Uterus (tissue), 4 donors: ENCODE data around the gene THAP10. TPM values are rescaled to one million over a fixed set of nuclear protein-coding genes. Genes with fewer than 3 reads are reported as not detected.

Source experiments
- DNase-seq, 2 donors: peaks; one replicate each; pipeline ENCODE4 v3.0.0-alpha.2; 2019 to 2020
- H3K27ac ChIP-seq, 2 donors: fragments of 200-600 bp; sonication (generic); 1 replicate in 1 of 2; 2 replicates in 1 of 2; pipeline ENCODE4 v1.5.1; 2016 to 2018
- H3K27me3 ChIP-seq, 2 donors: fragments of 200-600 bp; sonication (generic); one replicate each; pipeline ENCODE4 v1.5.1; 2018 to 2019; ENCODE audit warnings: control low read depth in 1 of 2
- H3K36me3 ChIP-seq, 2 donors: fragments of 200-600 bp; sonication (generic); one replicate each; pipeline ENCODE4 v1.5.1; 2019; ENCODE audit warnings: control low read depth in 1 of 2
- H3K4me1 ChIP-seq, 2 donors: fragments of 200-600 bp; sonication (generic); one replicate each; pipeline ENCODE4 v1.5.1; 2018 to 2019; ENCODE audit warnings: control low read depth in 1 of 2
- H3K4me3 ChIP-seq, 2 donors: fragments of 200-600 bp; sonication (generic); 1 replicate in 1 of 2; 2 replicates in 1 of 2; pipeline ENCODE4 v1.5.1; 2018 to 2019; ENCODE audit warnings: mild to moderate bottlenecking in 1 of 2
- H3K9me3 ChIP-seq, 2 donors: fragments of 200-600 bp; sonication (generic); one replicate each; pipeline ENCODE4 v1.5.1; 2019; ENCODE audit warnings: control low read depth in 1 of 2
- CTCF ChIP-seq, 4 experiments: fragments of 200-600 bp in 2 of 4; fragments of 450-650 bp in 2 of 4; sonication (generic) in 2 of 4; IDR thresholded peaks; one replicate each; pipeline ENCODE4 v1.5.1; 2016 to 2019; ENCODE audit warnings: antibody characterized with exemption in 4 of 4, mild to moderate bottlenecking in 2 of 4, moderate library complexity in 1 of 4
- POLR2A ChIP-seq, 2 donors: fragments of 450-650 bp; IDR thresholded peaks; one replicate each; pipeline ENCODE4 v1.6.1; 2016; ENCODE audit warnings: antibody characterized with exemption in 2 of 2, mild to moderate bottlenecking in 1 of 2, moderate library complexity in 1 of 2
- intact Hi-C: fragments of 100-400 bp; cut with DNase I; formaldehyde crosslinking; loops from one replicate; pipeline ENCODE4 v1.15.1; 2023; ENCODE audit warnings: low total_unique reads
- total RNA-seq, 4 donors: library from RNA; depleted of rRNA in 3 of 4; stranded (reverse); fragments of >200 nt in 3 of 4; gene quantifications; one replicate each; pipeline versions ENCODE4 v1.1.0 to v1.2.4, GENCODE V29; 2014 to 2023
- donor health status: DM: yes; HTN: yes; CAD: no.

Gene THAP10
- 1 to 10 TPM; 1.8 to 4.1 (median 2.0) TPM for total RNA-seq

DNA sequence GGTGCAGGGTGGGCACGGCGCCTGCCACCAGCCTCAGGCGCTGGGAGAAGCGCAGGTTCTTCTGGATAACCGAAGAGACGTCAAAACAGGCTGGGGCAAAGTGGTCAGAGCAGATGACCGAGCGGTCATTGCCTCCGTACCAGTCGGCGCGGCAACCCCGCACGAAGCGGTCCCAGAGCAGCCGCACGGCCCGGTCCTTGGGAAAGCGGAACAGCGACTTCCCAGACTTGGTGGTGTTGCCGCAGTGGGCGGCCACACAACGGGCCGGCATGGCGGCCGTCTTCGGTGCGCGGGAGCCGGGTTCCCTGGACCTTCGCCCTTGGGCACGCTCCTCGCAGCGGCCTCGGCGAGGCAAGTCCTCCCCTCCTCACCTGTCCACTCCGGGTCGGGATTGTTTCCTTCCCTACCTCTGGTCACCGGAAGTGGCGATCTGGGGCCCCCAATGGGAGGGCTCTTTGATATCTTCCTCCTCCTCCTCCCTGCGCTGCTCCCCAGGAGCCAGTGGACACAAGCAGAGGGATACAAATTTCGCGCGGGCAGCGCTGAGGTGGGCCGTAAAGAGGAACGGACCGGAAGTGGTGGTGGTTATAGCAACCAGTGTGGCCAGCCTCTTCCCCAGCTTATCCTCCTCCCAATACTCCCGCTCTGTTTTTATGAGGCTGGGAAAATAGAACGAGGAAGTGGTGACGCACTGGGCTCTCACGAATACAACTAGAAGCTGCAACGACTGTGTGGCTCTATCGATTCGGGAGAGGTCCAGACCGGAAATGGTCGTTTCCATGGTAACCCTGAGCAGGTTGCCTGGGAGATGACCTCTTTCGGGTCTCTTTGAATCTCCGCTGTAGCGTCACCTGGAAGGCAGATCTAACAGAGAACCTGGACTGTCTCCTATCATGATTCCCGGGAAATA is at the start of gene THAP10, which contains the start of gene LRRC49:
Gene THAP10, minus strand, starts transcription at position 432 of the 910 bp plus-strand sequence. Its CDS starts 161 bp downstream, at position 271.
Gene LRRC49, plus strand, starts transcription at position 825 of the 910 bp plus-strand sequence. Its CDS starts 69 bp downstream, at position 894.
- TF ChIP-seq POLR2A (IDR thresholded peaks at IDR 0.05): peak; percentile 26 to 46
- no peak for TF ChIP-seq CTCF (IDR thresholded peaks at IDR 0.05)
- H3K36me3 ChIP-seq: no peaks in the 10 kb centered on the region
- DNase-seq: peak; percentile 89 to 90
- intact Hi-C loops: no loop called here
- H3K9me3 ChIP-seq: no peaks in the 10 kb centered on the region
- peak within 1 kb of the TSS; percentile 52 to 93 for H3K4me3 ChIP-seq
- no peaks in the 10 kb centered on the region for H3K27me3 ChIP-seq
- H3K27ac ChIP-seq: peak within 1 kb of the TSS; percentile 80 to 87
- H3K4me1 ChIP-seq: no peaks in the 10 kb centered on the region

GRCh38 chr15:70936326-70936725 is 44.1 kb upstream of the THAP10 start:
- no peaks in the 10 kb centered on the region for H3K4me1 ChIP-seq
- H3K4me3 ChIP-seq: no peak overlapping the region
- no peaks in the 10 kb centered on the region for H3K36me3 ChIP-seq
- H3K9me3 ChIP-seq: no peaks in the 10 kb centered on the region
- intact Hi-C loops: no loop called here
- H3K27me3 ChIP-seq: no peaks in the 10 kb centered on the region
- H3K27ac ChIP-seq: no peak overlapping the region
- TF ChIP-seq CTCF (IDR thresholded peaks at IDR 0.05): no peak
- no peak for TF ChIP-seq POLR2A (IDR thresholded peaks at IDR 0.05)
- no peak for DNase-seq

DNA sequence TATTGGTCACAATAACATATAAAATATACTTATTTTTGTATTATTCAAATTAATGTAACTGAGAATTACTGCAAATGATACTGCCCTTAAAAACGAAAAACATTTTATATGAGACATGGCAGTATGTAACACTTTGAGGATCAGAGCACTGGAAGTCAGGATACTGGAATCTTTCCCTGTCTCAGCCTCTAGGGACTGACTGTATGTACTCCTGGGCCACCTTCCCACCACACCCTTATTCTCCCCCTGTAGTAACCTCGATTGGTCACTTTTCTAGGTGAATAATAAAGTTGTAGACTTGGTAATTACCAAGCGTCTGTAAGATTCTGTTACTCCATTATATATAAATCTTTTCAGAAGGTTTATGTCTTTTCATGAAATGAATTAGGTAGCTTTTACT is 43.4 kb upstream of the THAP10 start:
- H3K27me3 ChIP-seq: no peaks in the 10 kb centered on the region
- no peaks in the 10 kb centered on the region for H3K9me3 ChIP-seq
- H3K27ac ChIP-seq: no peak overlapping the region
- no peak for DNase-seq
- TF ChIP-seq POLR2A (IDR thresholded peaks at IDR 0.05) (no peak), CTCF (IDR thresholded peaks at IDR 0.05) (no peak)
- intact Hi-C loops: no loop called here
- H3K4me3 ChIP-seq: no peak overlapping the region
- H3K36me3 ChIP-seq: no peaks in the 10 kb centered on the region
- H3K4me1 ChIP-seq: no peaks in the 10 kb centered on the region

- Histone ChIP-seq H3K4me3 (no peak overlapping the region), H3K27ac (no peak overlapping the region), H3K36me3 (no peaks in the 10 kb centered on the region), H3K27me3 (no peaks in the 10 kb centered on the region), H3K4me1 (no peaks in the 10 kb centered on the region), H3K9me3 (no peaks in the 10 kb centered on the region)
- no peak for DNase-seq
- TF ChIP-seq POLR2A (IDR thresholded peaks at IDR 0.05) (no peak), CTCF (IDR thresholded peaks at IDR 0.05) (no peak)
- intact Hi-C loops: no loop called here
Observed at GRCh38 chr15:70933411-70933810, 41.2 kb upstream of the THAP10 start.

DNA sequence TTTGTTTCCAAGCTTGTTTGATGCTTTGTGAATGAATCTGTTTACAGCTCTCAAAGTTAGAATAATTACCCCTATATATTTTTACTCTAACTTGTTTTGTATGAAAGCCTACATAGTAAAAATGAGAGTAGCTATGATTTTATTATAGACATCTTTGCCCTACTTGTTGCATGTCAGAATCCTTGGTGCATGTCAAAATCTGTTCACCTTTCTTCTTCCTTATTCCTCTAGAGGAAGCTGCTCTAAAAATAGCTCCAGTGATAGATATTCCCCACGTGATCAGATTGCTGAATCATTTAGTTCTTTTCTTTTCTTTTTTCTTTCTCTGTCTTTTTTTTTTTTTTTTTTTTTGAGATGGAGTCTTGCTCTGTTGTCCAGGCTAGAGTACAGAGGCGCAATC is 40.2 kb upstream of the THAP10 start:
- no peak for TF ChIP-seq CTCF (IDR thresholded peaks at IDR 0.05)
- no peak for TF ChIP-seq POLR2A (IDR thresholded peaks at IDR 0.05)
- Histone ChIP-seq H3K4me3 (no peak overlapping the region), H3K9me3 (no peaks in the 10 kb centered on the region), H3K36me3 (no peaks in the 10 kb centered on the region), H3K27ac (no peak overlapping the region), H3K27me3 (no peaks in the 10 kb centered on the region), H3K4me1 (no peaks in the 10 kb centered on the region)
- no peak for DNase-seq
- intact Hi-C loops: no loop called here
